ENCODE data around the gene MED13L. TPM values are rescaled to one million over a fixed set of nuclear protein-coding genes. Genes with fewer than 3 reads are reported as not detected.

Gene MED13L
- total and polyA plus RNA-seq, 8 donors: 92.4 to 123 (median 97.0) TPM

DNA sequence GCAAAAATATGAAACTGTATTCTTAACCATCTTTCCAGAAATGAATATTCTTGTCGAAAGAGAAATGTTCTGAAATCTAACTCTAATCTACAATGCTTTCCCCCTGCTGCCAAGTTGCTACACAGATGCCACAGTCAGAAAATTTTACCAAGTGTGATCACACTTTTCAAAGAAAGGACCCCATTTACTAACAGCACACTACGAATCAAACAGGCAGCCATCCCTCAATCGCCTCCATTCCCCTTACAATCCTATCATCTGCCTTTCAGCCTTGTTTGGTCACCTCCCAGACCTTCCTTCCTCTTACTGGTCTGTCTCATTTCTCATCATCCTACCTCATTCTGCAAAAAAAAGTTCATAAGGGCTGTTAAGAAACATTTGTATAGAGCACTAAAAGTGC lies 190.1 kb downstream of the MED13L start:
- no peaks in the 10 kb centered on the region for H3K9me3 ChIP-seq
- DNase-seq (no peak), ATAC-seq (no peak)
- TF ChIP-seq, protein P1, sequence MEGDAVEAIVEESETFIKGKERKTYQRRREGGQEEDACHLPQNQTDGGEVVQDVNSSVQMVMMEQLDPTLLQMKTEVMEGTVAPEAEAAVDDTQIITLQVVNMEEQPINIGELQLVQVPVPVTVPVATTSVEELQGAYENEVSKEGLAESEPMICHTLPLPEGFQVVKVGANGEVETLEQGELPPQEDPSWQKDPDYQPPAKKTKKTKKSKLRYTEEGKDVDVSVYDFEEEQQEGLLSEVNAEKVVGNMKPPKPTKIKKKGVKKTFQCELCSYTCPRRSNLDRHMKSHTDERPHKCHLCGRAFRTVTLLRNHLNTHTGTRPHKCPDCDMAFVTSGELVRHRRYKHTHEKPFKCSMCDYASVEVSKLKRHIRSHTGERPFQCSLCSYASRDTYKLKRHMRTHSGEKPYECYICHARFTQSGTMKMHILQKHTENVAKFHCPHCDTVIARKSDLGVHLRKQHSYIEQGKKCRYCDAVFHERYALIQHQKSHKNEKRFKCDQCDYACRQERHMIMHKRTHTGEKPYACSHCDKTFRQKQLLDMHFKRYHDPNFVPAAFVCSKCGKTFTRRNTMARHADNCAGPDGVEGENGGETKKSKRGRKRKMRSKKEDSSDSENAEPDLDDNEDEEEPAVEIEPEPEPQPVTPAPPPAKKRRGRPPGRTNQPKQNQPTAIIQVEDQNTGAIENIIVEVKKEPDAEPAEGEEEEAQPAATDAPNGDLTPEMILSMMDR (IDR thresholded peaks at IDR 0.05): no peak
- no peak overlapping the region for H3K4me3 ChIP-seq
- no peaks in the 10 kb centered on the region for H3K27me3 ChIP-seq
- H3K4me1 ChIP-seq: peaks cover 0 to 16% of the 10 kb centered on the region in 2 donors
- intact Hi-C loops (cut with DNase I): no loop called here
- no peak overlapping the region for H3K27ac ChIP-seq
- no peaks in the 10 kb centered on the region for H3K36me3 ChIP-seq

DNA sequence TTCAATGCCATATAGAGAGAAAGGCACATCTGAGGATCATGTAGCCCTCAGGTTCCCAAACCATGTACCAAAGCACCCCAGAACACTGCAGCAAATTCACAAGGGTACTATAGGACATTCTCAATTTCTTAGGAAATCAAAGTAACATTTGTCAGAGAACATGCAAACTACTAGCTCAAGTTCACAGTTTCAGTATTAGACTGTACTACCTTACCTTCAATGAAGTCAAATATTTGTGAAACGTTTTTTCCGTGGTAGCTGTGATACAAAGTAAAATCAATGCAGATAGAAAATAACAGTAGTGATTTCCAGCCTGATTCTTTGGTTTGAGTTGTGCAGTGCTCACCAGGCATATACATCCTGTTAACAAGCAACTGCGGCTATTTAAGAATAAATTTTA lies 197.1 kb downstream of the MED13L start:
- TF ChIP-seq, protein P1 (IDR thresholded peaks at IDR 0.05): no peak
- H3K4me3 ChIP-seq: no peak overlapping the region
- no peaks in the 10 kb centered on the region for H3K9me3 ChIP-seq
- H3K27ac ChIP-seq: no peak overlapping the region
- no peaks in the 10 kb centered on the region for H3K36me3 ChIP-seq
- DNase-seq (no peak), ATAC-seq (no peak)
- H3K4me1 ChIP-seq: no peaks in the 10 kb centered on the region
- no peaks in the 10 kb centered on the region for H3K27me3 ChIP-seq
- intact Hi-C loops (cut with DNase I): no loop called here

DNA sequence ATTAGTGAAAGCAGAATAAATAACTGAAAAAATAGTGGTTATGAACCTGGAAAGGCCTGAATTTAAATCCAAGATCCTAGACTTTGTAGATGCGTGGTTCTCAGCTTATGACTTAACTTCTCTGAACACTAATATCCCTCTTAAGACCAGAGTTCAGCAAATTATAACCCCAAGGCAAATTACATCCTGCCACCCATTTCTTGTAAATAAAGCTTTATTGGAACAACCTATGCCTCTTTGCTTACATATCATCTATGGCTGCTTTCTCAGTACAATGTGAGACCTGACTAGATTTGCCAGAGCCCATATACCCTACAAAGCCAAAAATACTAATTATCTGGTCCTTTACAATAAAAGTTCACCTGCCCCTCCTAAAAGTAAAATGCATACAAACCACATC lies 199.1 kb downstream of the MED13L start:
- no peaks in the 10 kb centered on the region for H3K36me3 ChIP-seq
- TF ChIP-seq, protein P1 (IDR thresholded peaks at IDR 0.05): no peak
- no peaks in the 10 kb centered on the region for H3K4me1 ChIP-seq
- no peaks in the 10 kb centered on the region for H3K27me3 ChIP-seq
- H3K4me3 ChIP-seq: no peak overlapping the region
- H3K27ac ChIP-seq: no peak overlapping the region
- no peak for DNase-seq
- H3K9me3 ChIP-seq: no peaks in the 10 kb centered on the region
- intact Hi-C loops (cut with DNase I): no loop called here
- no peak for ATAC-seq

DNA sequence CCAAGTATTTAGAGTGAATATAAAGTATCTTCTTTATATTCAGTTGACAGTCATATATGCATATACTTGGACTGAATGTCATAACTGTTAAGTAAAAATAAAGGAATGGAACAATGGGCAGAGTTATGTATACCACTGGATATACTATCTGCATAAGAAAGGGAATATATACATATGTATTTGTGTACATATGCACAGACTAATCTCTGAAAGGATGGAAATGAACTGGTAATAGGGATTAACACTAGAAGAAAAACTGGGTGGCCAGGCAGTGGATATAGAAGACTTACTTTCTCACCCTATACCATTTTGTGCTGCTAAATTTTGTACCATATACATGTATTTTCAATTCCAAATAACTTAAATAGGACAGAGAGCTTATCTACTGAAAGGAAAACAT lies 200.1 kb downstream of the MED13L start:
- Histone ChIP-seq H3K9me3 (no peaks in the 10 kb centered on the region), H3K4me3 (no peak overlapping the region), H3K27ac (no peak overlapping the region), H3K4me1 (no peaks in the 10 kb centered on the region), H3K36me3 (no peaks in the 10 kb centered on the region), H3K27me3 (no peaks in the 10 kb centered on the region)
- intact Hi-C loops (cut with DNase I): no loop called here
- no peak for DNase-seq
- no peak for ATAC-seq
- TF ChIP-seq, protein P1 (IDR thresholded peaks at IDR 0.05): no peak

DNA sequence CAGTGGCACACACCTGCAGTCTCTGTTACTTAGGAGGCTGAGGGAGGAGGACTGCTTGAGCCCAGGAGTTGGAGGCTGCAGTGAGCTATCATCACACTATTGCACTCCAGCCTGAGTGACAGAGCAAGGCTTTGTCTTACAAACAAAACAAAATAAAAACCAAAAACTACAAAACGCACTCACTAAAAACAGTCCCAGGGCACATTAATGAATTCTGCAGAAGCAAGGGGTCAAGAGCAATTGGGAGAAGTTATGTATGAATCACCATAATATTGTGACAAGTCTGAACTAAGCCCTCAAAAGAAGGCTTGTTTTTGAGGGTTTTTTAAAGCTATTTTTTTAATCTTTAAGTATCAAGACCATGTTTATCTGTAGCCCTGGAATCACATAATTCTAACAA lies 201.1 kb downstream of the MED13L start:
- Histone ChIP-seq H3K4me3 (no peak overlapping the region), H3K4me1 (peaks cover 0 to 9% of the 10 kb centered on the region in 2 donors), H3K9me3 (no peaks in the 10 kb centered on the region), H3K27me3 (no peaks in the 10 kb centered on the region), H3K27ac (no peak overlapping the region), H3K36me3 (no peaks in the 10 kb centered on the region)
- DNase-seq (no peak), ATAC-seq (no peak)
- intact Hi-C loops (cut with DNase I): no loop called here
- TF ChIP-seq, protein P1 (IDR thresholded peaks at IDR 0.05): no peak

Measured in left lung (tissue), 10 donors.